HG03460 (cell line): ENCODE results near the gene TEX264.

Source experiments
- ATAC-seq: cut with Tn5 transposase; IDR thresholded peaks from one replicate; pipeline ENCODE4 v1.9.1; 2021; ENCODE audit not compliant: unreplicated experiment

TEX264 gene

GRCh38 chr3:51673802-51674654 lies 3.0 kb downstream of the TEX264 start:
- no peak for ATAC-seq

DNA sequence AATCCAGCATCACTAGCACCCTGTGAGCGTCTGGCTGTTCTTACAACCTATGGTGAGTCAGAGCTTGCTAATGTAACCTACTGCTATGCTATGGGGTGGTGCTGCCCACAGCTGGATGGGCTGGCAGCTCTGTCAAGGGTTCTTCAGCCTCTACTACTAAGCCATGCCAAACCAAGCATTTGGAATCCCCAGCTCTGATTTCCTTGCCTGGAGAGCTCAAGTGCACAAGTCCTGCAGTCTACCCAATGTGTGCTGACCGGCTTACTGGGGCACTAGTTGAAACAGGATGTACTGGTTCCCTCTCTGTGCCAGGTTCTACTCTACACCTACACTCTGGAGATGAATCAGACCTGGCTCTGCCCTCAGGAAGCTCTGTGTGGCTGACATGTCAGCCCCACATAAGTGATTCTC lies 4.2 kb downstream of the TEX264 start:
- no peak for ATAC-seq

- ATAC-seq = no peak
Observed at GRCh38 chr3:51676102-51676640, 5.1 kb downstream of the TEX264 start.

DNA sequence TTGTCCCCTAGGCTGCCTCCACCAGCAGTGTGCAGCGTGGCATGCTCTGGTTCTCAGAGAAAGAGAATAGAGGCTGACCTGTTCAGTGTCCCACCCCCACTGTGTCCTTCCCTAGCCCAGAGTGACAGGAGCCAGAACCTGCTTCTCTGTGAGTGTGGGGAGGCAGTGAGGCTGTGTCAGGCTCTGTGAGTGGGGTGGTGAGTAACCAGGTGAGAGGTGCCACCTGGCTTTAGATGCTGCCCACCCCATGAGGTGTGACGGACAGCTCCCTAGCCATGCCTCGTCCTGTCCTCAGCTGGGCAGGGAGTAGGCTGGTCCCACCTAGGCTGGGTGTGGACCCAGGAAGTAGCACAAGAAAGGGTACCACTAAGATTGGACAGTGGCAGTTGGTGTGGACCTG lies 6.3 kb downstream of the TEX264 start:
- ATAC-seq = no peak

- no peak for ATAC-seq
Observed at GRCh38 chr3:51678186-51678585, 7.1 kb downstream of the TEX264 start.

DNA sequence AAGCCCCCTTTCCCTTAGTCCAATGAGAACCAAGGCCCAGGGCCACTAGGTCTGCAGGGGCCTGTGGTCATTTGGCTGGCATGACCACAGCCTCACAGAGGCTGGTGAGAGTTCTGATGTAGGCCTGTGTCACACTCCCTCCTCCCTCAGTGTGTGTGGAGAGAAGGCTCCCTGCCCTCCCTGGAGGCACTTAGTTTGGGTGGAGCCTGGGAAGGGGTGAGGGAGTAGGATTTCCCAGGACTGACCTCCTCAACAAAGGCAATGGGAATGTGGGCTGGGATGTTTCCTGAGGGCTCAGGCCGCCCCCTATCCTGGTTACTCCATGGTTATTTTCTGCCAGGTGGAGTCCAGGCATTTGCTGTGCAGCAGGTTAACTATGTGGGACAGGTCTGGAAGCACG lies 7.6 kb downstream of the TEX264 start:
- ATAC-seq = no peak

GRCh38 chr3:51679318-51679717 lies 8.3 kb downstream of the TEX264 start:
- ATAC-seq = no peak

DNA sequence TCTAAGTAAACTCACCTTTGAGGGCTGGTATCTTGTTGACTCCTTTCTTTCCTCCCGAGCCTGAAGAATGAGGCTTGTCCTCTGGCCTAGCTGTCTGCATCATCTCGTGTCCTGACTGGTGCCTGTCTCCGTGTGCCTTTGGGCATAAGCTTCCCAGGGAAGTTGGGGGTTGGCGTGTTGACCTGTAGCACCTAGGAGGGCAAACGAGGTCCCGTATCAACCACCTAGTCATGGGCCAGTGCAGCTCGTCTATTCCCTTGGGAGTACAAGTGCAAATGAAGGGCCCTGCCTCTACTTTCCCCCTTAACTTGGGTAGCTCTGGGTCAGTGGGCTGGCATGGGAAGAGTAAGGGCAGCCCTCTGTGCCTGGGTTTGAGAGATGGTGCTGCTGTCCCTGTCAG lies 8.7 kb downstream of the TEX264 start:
- ATAC-seq = no peak

- no peak for ATAC-seq
Observed at GRCh38 chr3:51680196-51680595, 9.1 kb downstream of the TEX264 start.

- no peak for ATAC-seq
Observed at GRCh38 chr3:51680663-51681230, 9.7 kb downstream of the TEX264 start.

DNA sequence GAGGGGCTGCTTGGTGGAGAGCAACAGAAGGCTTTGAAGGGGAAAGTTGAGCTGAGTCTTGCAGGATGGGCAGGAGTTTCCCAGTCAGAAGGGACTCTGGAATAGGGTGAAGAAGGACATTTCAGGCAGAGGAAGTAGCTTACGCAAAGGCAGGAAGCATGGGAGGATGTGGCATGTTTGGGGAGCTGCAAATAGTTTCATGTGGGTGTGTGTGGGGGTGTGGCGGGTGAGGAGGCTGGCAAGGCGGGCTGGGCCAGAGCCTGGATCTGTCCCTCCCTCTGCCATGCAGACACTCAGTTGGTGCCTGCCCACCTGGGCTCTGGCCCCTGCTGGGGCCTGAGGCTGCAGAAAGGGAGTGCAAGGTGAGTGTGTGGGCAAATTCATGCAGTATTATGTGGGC lies 10.4 kb downstream of the TEX264 start:
- ATAC-seq = no peak

DNA sequence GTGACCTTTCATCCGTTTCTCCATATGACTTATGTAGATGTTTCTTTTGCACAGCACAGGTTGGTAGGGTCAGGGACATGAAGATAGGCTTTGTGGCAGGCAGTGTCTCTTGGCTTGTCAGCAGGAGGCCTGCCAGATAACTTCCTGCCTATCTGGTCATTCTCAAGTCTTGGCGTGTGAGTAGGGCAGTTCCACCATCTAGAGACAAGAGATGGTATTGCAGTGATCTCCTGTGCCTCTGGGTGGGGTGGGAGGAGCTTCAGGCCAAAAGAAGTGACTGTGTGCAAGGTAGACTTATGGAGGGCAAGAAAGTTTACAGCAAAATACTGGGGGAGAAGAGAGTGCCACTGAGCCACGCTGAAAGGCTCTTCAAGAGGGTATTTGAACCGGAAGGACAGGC lies 11.0 kb downstream of the TEX264 start:
- ATAC-seq = peak; percentile 64

DNA sequence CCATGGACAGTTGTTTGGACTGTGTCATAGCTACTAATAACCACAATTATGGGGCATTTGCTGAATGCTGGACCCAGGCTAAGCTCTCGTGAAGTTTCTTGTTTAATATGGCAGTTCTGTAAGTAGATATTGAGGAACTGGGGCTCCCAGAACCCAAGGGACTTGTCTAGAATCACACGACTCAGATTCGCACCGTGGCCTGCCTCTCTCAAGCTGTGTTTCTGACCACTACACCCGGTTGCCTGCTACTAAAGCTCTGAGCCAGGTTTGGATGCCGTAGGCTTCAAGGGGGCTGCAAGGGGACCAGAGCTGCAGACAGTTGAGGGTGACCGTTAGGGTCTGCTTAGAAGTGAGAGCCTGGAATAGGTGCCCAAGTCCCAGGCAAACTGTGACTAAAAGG lies 11.5 kb downstream of the TEX264 start:
- no peak for ATAC-seq

GRCh38 chr3:51683566-51683965 lies 12.5 kb downstream of the TEX264 start:
- ATAC-seq = no peak

DNA sequence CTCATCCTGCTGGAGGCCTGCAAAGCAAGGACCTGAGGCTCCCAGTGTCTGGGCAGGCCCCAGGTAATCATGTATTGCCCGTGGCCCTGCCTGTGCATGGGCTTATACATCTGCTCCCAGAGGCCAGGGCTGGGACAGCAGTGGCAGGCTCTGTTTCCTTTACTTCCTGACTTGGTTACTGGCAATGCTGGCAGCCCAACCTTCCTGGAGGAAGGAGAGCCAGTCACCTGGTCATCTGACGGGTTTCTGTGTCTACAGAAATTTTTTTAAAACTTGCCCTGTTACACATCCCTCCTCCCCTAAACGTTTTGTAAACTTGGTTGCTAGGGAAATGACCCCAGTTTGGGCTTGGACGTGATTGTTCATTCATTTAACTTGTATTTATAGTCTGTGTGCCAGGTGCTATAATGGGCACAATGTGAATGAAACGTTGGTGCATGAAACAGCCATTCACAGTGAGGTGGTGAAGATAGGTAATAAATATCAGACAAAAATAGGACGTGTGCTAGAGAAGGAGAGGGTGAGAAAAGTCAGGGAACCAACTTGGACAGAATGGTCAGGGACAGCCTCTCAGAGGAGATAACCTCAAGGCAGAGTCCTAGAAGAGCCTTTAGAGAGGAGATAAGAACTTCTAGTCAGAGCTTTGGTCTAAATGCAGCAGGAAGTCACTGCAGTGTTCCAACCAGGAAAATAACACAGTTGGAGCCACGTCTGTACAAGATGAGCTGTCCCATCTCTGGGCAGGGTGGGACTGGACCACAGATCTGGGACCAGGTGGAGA lies 14.1 kb downstream of the TEX264 start:
- ATAC-seq = no peak

- ATAC-seq = no peak
Observed at GRCh38 chr3:51686056-51686455, 15.0 kb downstream of the TEX264 start.

DNA sequence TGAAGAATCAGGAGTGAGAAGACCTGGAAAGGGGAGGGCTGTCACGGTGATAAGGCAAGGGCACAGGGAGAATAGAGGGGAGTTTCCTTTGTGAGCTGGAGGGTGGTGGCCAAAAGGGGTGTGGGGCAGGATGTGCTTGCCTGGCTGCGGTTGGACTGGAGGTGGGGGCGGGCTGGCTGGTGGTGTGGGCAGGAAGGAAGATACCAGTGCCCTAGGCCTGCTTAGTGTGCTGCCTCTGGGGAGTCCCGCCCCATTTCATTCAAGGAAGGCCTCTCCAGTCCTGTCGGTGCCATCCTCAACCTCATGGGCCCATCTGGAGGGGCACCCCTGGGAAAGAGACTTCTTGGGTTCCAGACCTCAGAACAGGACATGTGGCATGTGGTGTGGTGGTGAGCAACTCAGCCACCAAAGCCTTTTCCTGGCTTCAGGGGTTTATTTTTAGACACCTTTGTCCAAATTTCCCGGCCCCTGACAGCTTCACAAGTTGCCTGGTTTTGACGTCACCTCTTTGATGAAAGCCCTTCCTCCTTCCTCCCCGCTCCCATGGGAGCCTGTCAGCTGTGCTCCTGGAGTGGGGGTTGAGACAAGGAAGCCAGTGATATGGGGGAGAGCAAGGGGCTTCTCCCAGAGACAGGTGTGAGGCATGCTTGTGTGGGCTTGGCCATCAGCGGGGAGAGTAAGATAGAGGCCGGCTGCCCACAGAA lies 15.6 kb downstream of the TEX264 start:
- ATAC-seq = peak; percentile 63

GRCh38 chr3:51687431-51688205 lies 16.6 kb downstream of the TEX264 start:
- ATAC-seq = no peak

- ATAC-seq = no peak
Observed at GRCh38 chr3:51688206-51688600, 17.2 kb downstream of the TEX264 start.

GRCh38 chr3:51691021-51691420 lies 20.0 kb downstream of the TEX264 start:
- no peak for ATAC-seq
